K562 (cell line): Measurements from ENCODE around the gene REPS1.

ENCODE experiments used
- EZH2 ChIP-seq: IDR thresholded peaks from 2 replicates; pipeline ENCODE4 v1.6.1; 2012; ENCODE audit warnings: low read depth, mild to moderate bottlenecking, inconsistent platforms, low read length, borderline replicate concordance
- KLF6 ChIP-seq: fragments of 250-450 bp; sonication (Bioruptor Pico); IDR thresholded peaks from 2 replicates; pipeline ENCODE4 v1.4.0; 2020; ENCODE audit warnings: mild to moderate bottlenecking, moderate library complexity, borderline replicate concordance
- NR2C2 ChIP-seq, 2 experiments: fragments of 200-800 bp in 1 of 2; sonication (Bioruptor generic) in 1 of 2; sonication (generic) in 1 of 2; formaldehyde crosslinking in 1 of 2; IDR thresholded peaks; 2 replicates each; pipeline versions ENCODE4 v1.6.1 to v1.8.0; 2016 to 2022; ENCODE audit warnings: mild to moderate bottlenecking in 1 of 2, missing compliant biosample characterization in 1 of 2, missing genetic modification characterization in 1 of 2, missing genetic modification reagents in 1 of 2
- PHF8 ChIP-seq: fragments of 200-600 bp; sonication (generic); IDR thresholded peaks from 2 replicates; pipeline ENCODE4 v1.6.1; 2012; ENCODE audit warnings: mixed run types, mild to moderate bottlenecking, inconsistent platforms, low read length, moderate library complexity, borderline replicate concordance
- POLR3G ChIP-seq: IDR thresholded peaks from 2 replicates; pipeline ENCODE4 v1.6.1; 2011; ENCODE audit not compliant: insufficient read length, insufficient replicate concordance; ENCODE audit errors: extremely low read depth
- RFX5 ChIP-seq: IDR thresholded peaks from 2 replicates; pipeline ENCODE4 v1.6.1; 2011; ENCODE audit warnings: low read depth, mild to moderate bottlenecking, improper control_type of control experiment, low read length
- SIN3B ChIP-seq: fragments of 450-650 bp; IDR thresholded peaks from 2 replicates; pipeline ENCODE4 v1.6.1; 2017; ENCODE audit warnings: low read depth, mild to moderate bottlenecking, moderate library complexity
- ZNF24 ChIP-seq: fragments of 450-650 bp; IDR thresholded peaks from 2 replicates; pipeline ENCODE4 v1.6.1; 2016
- ZNF263 ChIP-seq: sonication (generic); formaldehyde crosslinking; IDR thresholded peaks from 2 replicates; pipeline ENCODE4 v1.8.0; 2022; ENCODE audit warnings: mild to moderate bottlenecking, missing genetic modification reagents, borderline replicate concordance
- ZNF354B ChIP-seq: fragments of 250-450 bp; sonication (Bioruptor Pico); IDR thresholded peaks from 2 replicates; pipeline ENCODE4 v1.4.0; 2020
- ZNF696 ChIP-seq: fragments of 250-450 bp; sonication (Bioruptor Pico); conservative IDR thresholded peaks from 2 replicates; pipeline ENCODE4 v1.4.0; 2020; ENCODE audit warnings: mild to moderate bottlenecking, moderate library complexity
- TF ChIP-seq, protein P1 (sequence below), 2 experiments: fragments of 450-650 bp; formaldehyde crosslinking in 1 of 2; IDR thresholded peaks; 2 replicates each; pipeline versions ENCODE4 v1.4.0 to v1.6.1; 2014 to 2020; ENCODE audit warnings: mild to moderate bottlenecking in 2 of 2, borderline replicate concordance in 1 of 2, low read depth in 1 of 2
- TF ChIP-seq, protein P2 (sequence below): sonication (generic); formaldehyde crosslinking; IDR thresholded peaks from 2 replicates; pipeline ENCODE4 v1.8.0; 2022; ENCODE audit warnings: missing genetic modification reagents, mild to moderate bottlenecking, borderline replicate concordance
- TF ChIP-seq, protein P3 (sequence below), 3 experiments: IDR thresholded peaks in 2 of 3; conservative IDR thresholded peaks in 1 of 3; 2 replicates each; pipeline ENCODE4 v1.5.1; 2011 to 2012; ENCODE audit warnings: low read length in 3 of 3, mild to moderate bottlenecking in 3 of 3, control low read depth in 2 of 3, improper control_type of control experiment in 1 of 3, inconsistent platforms in 1 of 3, low read depth in 1 of 3, mixed read lengths in 1 of 3, moderate library complexity in 1 of 3; ENCODE audit not compliant: insufficient read depth in 2 of 3

DNA sequence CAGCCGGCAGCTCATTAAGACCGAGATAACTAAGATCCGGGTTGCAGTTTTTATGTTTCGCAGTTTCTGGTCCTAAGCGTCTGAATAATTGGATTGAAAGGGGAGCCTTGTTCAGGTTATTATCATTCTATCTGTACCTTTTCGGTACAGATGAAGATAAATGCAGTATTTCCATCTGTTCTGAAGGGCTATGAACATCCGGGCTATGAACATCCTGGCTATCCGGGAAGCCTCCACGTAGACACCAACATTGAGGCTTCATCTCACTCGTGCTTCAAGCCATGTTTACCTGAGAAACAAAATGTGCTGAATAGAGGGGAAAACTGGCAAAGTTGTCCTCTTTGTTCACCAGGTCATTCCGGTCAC, 399 bp upstream of the REPS1 start:
- no peak for TF ChIP-seq EZH2
- TF ChIP-seq ZNF24 = no peak
- TF ChIP-seq NR2C2 (CRISPR knock-in tag; IDR thresholded peaks at IDR 0.05) = no peak
- no peak; the same call in 1 of the 2 replicates for TF ChIP-seq NR2C2 (tag; IDR thresholded peaks at IDR 0.05)
- no peak for TF ChIP-seq KLF6 (CRISPR knock-in tag)
- TF ChIP-seq, protein P1, sequence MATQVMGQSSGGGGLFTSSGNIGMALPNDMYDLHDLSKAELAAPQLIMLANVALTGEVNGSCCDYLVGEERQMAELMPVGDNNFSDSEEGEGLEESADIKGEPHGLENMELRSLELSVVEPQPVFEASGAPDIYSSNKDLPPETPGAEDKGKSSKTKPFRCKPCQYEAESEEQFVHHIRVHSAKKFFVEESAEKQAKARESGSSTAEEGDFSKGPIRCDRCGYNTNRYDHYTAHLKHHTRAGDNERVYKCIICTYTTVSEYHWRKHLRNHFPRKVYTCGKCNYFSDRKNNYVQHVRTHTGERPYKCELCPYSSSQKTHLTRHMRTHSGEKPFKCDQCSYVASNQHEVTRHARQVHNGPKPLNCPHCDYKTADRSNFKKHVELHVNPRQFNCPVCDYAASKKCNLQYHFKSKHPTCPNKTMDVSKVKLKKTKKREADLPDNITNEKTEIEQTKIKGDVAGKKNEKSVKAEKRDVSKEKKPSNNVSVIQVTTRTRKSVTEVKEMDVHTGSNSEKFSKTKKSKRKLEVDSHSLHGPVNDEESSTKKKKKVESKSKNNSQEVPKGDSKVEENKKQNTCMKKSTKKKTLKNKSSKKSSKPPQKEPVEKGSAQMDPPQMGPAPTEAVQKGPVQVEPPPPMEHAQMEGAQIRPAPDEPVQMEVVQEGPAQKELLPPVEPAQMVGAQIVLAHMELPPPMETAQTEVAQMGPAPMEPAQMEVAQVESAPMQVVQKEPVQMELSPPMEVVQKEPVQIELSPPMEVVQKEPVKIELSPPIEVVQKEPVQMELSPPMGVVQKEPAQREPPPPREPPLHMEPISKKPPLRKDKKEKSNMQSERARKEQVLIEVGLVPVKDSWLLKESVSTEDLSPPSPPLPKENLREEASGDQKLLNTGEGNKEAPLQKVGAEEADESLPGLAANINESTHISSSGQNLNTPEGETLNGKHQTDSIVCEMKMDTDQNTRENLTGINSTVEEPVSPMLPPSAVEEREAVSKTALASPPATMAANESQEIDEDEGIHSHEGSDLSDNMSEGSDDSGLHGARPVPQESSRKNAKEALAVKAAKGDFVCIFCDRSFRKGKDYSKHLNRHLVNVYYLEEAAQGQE (IDR thresholded peaks at IDR 0.05; ENCODE audit: borderline replicate concordance) = no peak
- TF ChIP-seq, protein P1 (CRISPR knock-in tag; IDR thresholded peaks at IDR 0.05; ENCODE audit: low read depth) = no peak
- no peak for TF ChIP-seq ZNF263 (CRISPR knock-in tag)
- TF ChIP-seq PHF8 = no peak
- TF ChIP-seq ZNF696 = no peak
- no peak for TF ChIP-seq POLR3G
- no peak for TF ChIP-seq ZNF354B (CRISPR knock-in tag)
- TF ChIP-seq RFX5 = no peak
- no peak for TF ChIP-seq SIN3B
- TF ChIP-seq, protein P2, sequence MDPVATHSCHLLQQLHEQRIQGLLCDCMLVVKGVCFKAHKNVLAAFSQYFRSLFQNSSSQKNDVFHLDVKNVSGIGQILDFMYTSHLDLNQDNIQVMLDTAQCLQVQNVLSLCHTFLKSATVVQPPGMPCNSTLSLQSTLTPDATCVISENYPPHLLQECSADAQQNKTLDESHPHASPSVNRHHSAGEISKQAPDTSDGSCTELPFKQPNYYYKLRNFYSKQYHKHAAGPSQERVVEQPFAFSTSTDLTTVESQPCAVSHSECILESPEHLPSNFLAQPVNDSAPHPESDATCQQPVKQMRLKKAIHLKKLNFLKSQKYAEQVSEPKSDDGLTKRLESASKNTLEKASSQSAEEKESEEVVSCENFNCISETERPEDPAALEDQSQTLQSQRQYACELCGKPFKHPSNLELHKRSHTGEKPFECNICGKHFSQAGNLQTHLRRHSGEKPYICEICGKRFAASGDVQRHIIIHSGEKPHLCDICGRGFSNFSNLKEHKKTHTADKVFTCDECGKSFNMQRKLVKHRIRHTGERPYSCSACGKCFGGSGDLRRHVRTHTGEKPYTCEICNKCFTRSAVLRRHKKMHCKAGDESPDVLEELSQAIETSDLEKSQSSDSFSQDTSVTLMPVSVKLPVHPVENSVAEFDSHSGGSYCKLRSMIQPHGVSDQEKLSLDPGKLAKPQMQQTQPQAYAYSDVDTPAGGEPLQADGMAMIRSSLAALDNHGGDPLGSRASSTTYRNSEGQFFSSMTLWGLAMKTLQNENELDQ (CRISPR knock-in tag) = no peak
- TF ChIP-seq, protein P3, sequence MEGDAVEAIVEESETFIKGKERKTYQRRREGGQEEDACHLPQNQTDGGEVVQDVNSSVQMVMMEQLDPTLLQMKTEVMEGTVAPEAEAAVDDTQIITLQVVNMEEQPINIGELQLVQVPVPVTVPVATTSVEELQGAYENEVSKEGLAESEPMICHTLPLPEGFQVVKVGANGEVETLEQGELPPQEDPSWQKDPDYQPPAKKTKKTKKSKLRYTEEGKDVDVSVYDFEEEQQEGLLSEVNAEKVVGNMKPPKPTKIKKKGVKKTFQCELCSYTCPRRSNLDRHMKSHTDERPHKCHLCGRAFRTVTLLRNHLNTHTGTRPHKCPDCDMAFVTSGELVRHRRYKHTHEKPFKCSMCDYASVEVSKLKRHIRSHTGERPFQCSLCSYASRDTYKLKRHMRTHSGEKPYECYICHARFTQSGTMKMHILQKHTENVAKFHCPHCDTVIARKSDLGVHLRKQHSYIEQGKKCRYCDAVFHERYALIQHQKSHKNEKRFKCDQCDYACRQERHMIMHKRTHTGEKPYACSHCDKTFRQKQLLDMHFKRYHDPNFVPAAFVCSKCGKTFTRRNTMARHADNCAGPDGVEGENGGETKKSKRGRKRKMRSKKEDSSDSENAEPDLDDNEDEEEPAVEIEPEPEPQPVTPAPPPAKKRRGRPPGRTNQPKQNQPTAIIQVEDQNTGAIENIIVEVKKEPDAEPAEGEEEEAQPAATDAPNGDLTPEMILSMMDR (IDR thresholded peaks at IDR 0.05 in 2 of 3, conservative IDR thresholded peaks at IDR 0.05 in 1 of 3; ENCODE audit: insufficient read depth in 2 of 3, low read depth in 1 of 3, low read length in 3 of 3) = no peak
